ENCODE results near the gene SRD5A1. TPM values are rescaled to one million over a fixed set of nuclear protein-coding genes. Genes with fewer than 3 reads are reported as not detected.

SRD5A1 gene
- total RNA-seq, 4 donors from 2014 or later, result 3.0 to 7.5 (median 5.0) TPM

DNA sequence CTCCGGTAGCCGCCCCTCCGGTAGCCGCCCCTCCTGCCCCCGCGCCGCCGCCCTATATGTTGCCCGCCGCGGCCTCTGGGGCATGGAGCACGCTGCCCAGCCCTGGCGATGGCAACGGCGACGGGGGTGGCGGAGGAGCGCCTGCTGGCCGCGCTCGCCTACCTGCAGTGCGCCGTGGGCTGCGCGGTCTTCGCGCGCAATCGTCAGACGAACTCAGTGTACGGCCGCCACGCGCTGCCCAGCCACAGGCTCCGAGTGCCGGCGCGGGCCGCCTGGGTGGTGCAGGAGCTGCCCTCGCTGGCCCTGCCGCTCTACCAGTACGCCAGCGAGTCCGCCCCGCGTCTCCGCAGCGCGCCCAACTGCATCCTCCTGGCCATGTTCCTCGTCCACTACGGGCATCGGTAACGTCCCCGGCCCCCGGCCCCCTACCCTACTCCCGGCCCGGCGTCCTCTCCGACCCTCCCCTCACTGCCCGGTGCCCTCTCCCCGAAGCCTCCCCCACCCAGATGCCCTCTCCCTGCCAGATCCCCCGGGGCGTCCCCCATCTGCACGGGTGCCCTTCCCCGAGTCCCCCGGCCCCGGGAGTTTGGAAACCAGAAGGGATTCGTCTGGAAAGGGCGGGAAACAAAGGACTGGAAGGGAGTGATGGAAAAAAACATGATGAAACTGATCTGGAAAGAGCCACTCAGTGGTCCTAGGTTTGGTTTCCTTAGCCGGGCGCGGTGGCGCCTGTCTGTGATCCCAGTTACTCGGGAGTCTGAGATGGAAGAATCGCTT is 417 bp downstream of the SRD5A1 start:
- Histone ChIP-seq H3K27ac (peak overlapping the region; percentile 91 to 96 (median 96)), H3K4me3 (replicated peaks in 1 of 3) (peak overlapping the region; percentile 70 to 94 (median 78)), H3K4me1 (peaks cover 7 to 12% of the 10 kb centered on the region in 2 donors), H3K27me3 (no peaks in the 10 kb centered on the region), H3K36me3 (peaks cover 0 to 3% of the 10 kb centered on the region in 2 donors), H3K9me3 (no peaks in the 10 kb centered on the region)
- 1% methylated on average over 13 to 42 of the region's 75 CpGs for WGBS, 2 donors
- peak in 1 of 2 donors; percentile 3 for DNase-seq
- intact Hi-C loops (cut with DNase I), result loop anchor here (5.0 to 10.0 kb wide), 2 partner anchors 84 to 111 kb away; no protein-coding TSS in a partner anchor
- TF ChIP-seq CTCF (IDR thresholded peaks at IDR 0.05), result peak in 1 of 6 experiments; percentile 21
- TF ChIP-seq POLR2A (IDR thresholded peaks at IDR 0.05), result no peak

DNA sequence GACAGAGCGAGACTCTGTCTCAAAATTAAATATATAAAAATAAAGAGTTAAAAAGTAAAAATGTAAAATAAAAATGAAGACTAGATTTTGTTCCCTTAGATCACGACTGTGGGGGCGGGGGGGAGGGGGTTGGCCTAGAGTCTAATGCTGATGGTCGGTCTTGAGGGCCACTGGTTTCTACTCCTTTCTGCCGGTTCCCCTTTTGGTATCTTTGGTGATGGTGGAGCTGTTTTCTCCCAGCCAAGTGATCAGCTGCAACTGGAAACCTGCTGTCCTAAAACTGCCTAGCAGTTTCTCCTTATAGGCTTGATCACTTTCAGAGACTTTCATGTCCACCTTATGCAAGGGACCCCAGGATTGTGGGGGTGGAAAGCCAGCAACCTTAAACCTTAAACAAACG is 1.1 kb downstream of the SRD5A1 start:
- TF ChIP-seq POLR2A (IDR thresholded peaks at IDR 0.05) (no peak), CTCF (IDR thresholded peaks at IDR 0.05) (no peak)

GRCh38 chr5:6634788-6635430 is 1.7 kb downstream of the SRD5A1 start:
- no peaks in the 10 kb centered on the region for H3K27me3 ChIP-seq
- H3K36me3 ChIP-seq, result no peaks in the 10 kb centered on the region
- H3K4me3 ChIP-seq (replicated peaks in 1 of 3), result no peak overlapping the region
- intact Hi-C loops (cut with DNase I), result loop anchor here (5.0 to 10.0 kb wide), 2 partner anchors 82 to 110 kb away; no protein-coding TSS in a partner anchor
- peaks cover 7 to 12% of the 10 kb centered on the region in 2 donors for H3K4me1 ChIP-seq
- no peak for DNase-seq
- no peak overlapping the region for H3K27ac ChIP-seq
- no peak for TF ChIP-seq POLR2A (IDR thresholded peaks at IDR 0.05)
- TF ChIP-seq CTCF (IDR thresholded peaks at IDR 0.05), result no peak
- H3K9me3 ChIP-seq, result no peaks in the 10 kb centered on the region
- WGBS, 2 donors, result 78 to 82% methylated on average over 5 of the region's 5 CpGs

More for the DNA sequence above, 1.1 kb downstream of the SRD5A1 start:
- Histone ChIP-seq H3K9me3 (no peaks in the 10 kb centered on the region), H3K36me3 (no peaks in the 10 kb centered on the region), H3K4me3 (replicated peaks in 1 of 3) (peak overlapping the region in 1 of 3 donors; percentile 94), H3K4me1 (peaks cover 7 to 12% of the 10 kb centered on the region in 2 donors), H3K27me3 (no peaks in the 10 kb centered on the region), H3K27ac (no peak overlapping the region)
- WGBS, 2 donors, result 19 to 23% methylated on average over 6 of the region's 6 CpGs
- intact Hi-C loops (cut with DNase I), result loop anchor here (5.0 to 10.0 kb wide), 2 partner anchors 83 to 110 kb away; no protein-coding TSS in a partner anchor
- no peak for DNase-seq

DNA sequence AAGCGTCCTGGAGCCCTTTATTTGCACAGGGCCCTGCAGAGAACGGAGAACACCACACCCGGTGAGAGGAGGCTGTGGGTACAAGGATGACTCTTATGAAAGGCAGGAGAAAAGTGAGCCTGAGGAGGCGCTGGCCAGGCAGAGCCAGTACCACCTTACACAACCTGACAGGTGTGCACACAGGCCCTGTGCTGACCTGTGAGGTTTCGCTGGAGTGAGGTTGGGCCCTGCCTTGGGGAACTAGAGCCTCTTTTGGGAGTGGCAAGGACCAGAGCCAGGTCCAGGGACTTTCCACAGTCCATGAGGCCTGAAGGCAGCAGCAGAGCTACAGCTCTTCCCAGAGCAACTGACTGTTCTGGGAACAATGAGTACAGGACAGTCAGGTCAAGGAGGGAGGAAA is 3.1 kb downstream of the SRD5A1 start:
- intact Hi-C loops (cut with DNase I), result loop anchor here (10.0 kb wide), 1 partner anchor 109 kb away; no protein-coding TSS in a partner anchor
- Histone ChIP-seq H3K27ac (no peak overlapping the region), H3K36me3 (no peaks in the 10 kb centered on the region), H3K27me3 (no peaks in the 10 kb centered on the region), H3K4me1 (peaks cover 7 to 9% of the 10 kb centered on the region in 2 donors), H3K9me3 (no peaks in the 10 kb centered on the region), H3K4me3 (replicated peaks in 1 of 3) (no peak overlapping the region)
- TF ChIP-seq CTCF (IDR thresholded peaks at IDR 0.05), result no peak
- 71% methylated on average over 5 of the region's 5 CpGs for WGBS, 2 donors
- DNase-seq, result no peak
